ENCODE data around the gene RELL2.

DNA sequence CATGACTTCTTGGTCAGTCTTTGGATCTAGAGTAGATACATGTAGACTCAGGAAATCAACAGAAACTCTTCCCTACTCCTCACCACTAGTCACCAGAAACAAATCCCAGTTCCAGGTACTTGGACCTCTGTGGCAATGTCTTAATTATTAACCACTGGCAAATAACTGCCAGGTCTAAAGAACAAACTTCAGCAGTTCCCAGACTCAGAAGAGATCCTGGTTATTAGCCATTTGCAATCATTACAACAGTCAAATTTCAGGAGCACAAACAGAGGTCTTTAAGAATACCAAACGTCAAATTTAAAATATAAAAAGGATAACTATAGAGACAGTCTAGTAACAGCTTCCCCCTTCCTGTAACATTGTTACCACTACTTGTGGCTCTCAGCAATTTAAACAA lies 28.2 kb upstream of the RELL2 start:
- TF ChIP-seq CTCF (IDR thresholded peaks at IDR 0.05; ENCODE audit: insufficient read depth, low read depth, low read length) = no peak
- no peak for TF ChIP-seq EZH2 (IDR thresholded peaks at IDR 0.05; ENCODE audit: insufficient read depth, low read length)
